GM21360 (cell line): ENCODE measurements around the gene GPHN.

Experiments
- ATAC-seq: cut with Tn5 transposase; IDR thresholded peaks from one replicate; pipeline ENCODE4 v1.9.1; 2021; ENCODE audit warnings: mild to moderate bottlenecking, moderate library complexity; ENCODE audit not compliant: unreplicated experiment

The GPHN gene

GRCh38 chr14:66916421-66916820, 408.5 kb downstream of the GPHN start:
- no peak for ATAC-seq

- ATAC-seq = no peak
Observed at GRCh38 chr14:66918527-66918926, 410.6 kb downstream of the GPHN start.

- ATAC-seq = no peak
Observed at GRCh38 chr14:66920196-66920595, 412.2 kb downstream of the GPHN start.

GRCh38 chr14:66923251-66923650, 415.3 kb downstream of the GPHN start:
- no peak for ATAC-seq

GRCh38 chr14:66939409-66939808, 431.5 kb downstream of the GPHN start:
- no peak for ATAC-seq

- no peak for ATAC-seq
Observed at GRCh38 chr14:66944872-66945271, 436.9 kb downstream of the GPHN start.

GRCh38 chr14:66955159-66955558, 447.2 kb downstream of the GPHN start:
- ATAC-seq = no peak

GRCh38 chr14:66959437-66960050, 451.6 kb downstream of the GPHN start:
- ATAC-seq = no peak

GRCh38 chr14:66965831-66966230, 457.9 kb downstream of the GPHN start:
- ATAC-seq = no peak

GRCh38 chr14:66972469-66972868, 464.5 kb downstream of the GPHN start:
- ATAC-seq = no peak

GRCh38 chr14:66974397-66975025, 466.6 kb downstream of the GPHN start:
- ATAC-seq = no peak

GRCh38 chr14:66975251-66975650, 467.3 kb downstream of the GPHN start:
- no peak for ATAC-seq

- ATAC-seq = no peak
Observed at GRCh38 chr14:66979101-66979974, 471.4 kb downstream of the GPHN start.

- no peak for ATAC-seq
Observed at GRCh38 chr14:66982247-66982646, 474.3 kb downstream of the GPHN start.

- no peak for ATAC-seq
Observed at GRCh38 chr14:66992776-66993175, 484.8 kb downstream of the GPHN start.

GRCh38 chr14:66993512-66993911, 485.6 kb downstream of the GPHN start:
- ATAC-seq = no peak

GRCh38 chr14:66998013-66998412, 490.1 kb downstream of the GPHN start:
- ATAC-seq = no peak

- no peak for ATAC-seq
Observed at GRCh38 chr14:66999978-67000377, 492.0 kb downstream of the GPHN start.

- no peak for ATAC-seq
Observed at GRCh38 chr14:67002994-67003753, 495.2 kb downstream of the GPHN start.

- ATAC-seq = no peak
Observed at GRCh38 chr14:67004521-67004920, 496.6 kb downstream of the GPHN start.

GRCh38 chr14:67010602-67011001, 502.7 kb downstream of the GPHN start:
- ATAC-seq = no peak
